GM12878 (cell line): ENCODE results near the gene PPP2R1A. TPM values are rescaled to one million over a fixed set of nuclear protein-coding genes. Genes with fewer than 3 reads are reported as not detected.

Experiments
- ATAC-seq: fragments of 200-7000 bp; cut with Tn5 transposase; 3 replicates; pipeline ENCODE4 v1.9.1; 2020; ENCODE audit warnings: mild to moderate bottlenecking, moderate library complexity
- Bru-seq: library from RNA; stranded (reverse); fragments of 400-500 nt; gene quantifications from one replicate; lab custom pipeline; 2021; lab: Mats Ljungman, UMichigan
- BruChase-seq, 2 experiments: library from RNA; stranded (reverse); fragments of 400-500 nt; gene quantifications; one replicate each; lab custom pipeline; 2021; lab: Mats Ljungman, UMichigan
- BruUV-seq: library from RNA; stranded (reverse); fragments of 400-500 nt; replicated peaks from 2 replicates; lab custom pipeline; 2021; lab: Mats Ljungman, UMichigan
- CTCF ChIA-PET: fragments of 300-600 bp; sonication (Branson Sonifier 250); formaldehyde crosslinking; extraction: SDS; loops from one replicate; lab custom pipeline; 2021; ENCODE audit warnings: inconsistent platforms; lab: Yijun Ruan, JAX
- POLR2A ChIA-PET: fragments of 350-600 bp; formaldehyde crosslinking; extraction: SDS; loops from one replicate; lab custom pipeline; 2021; ENCODE audit warnings: inconsistent platforms; lab: Charles Lee
- RAD21 ChIA-PET: fragments of 300-600 bp; sonication (Branson Sonifier 250); formaldehyde crosslinking; loops from one replicate; lab custom pipeline; 2023; ENCODE audit warnings: antibody characterized with exemption; ENCODE audit not compliant: unreplicated experiment; lab: Charles Lee
- SMC1A ChIA-PET: fragments of 300-600 bp; sonication (Branson Sonifier 250); formaldehyde crosslinking; loops from one replicate; lab custom pipeline; 2023; ENCODE audit not compliant: unreplicated experiment, uncharacterized antibody; lab: Charles Lee
- DNase-seq: peaks from one replicate; pipeline ENCODE4 v3.0.0-alpha.2; 2011; ENCODE audit warnings: low read depth, low spot score
- FAIRE-seq: peaks from 3 replicates; lab custom pipeline; 2011; peaks lifted over from hg19 to GRCh38; lab: Jason Lieb, UNC
- H2AFZ ChIP-seq: 2 replicates; pipeline ENCODE4 v1.6.0; 2011; ENCODE audit warnings: low read depth, low read length, control low read depth; ENCODE audit not compliant: control insufficient read depth
- H3K27ac ChIP-seq: 2 replicates; pipeline ENCODE4 v1.5.1; 2011; ENCODE audit warnings: control low read depth; ENCODE audit not compliant: control insufficient read depth, insufficient read depth
- H3K27me3 ChIP-seq, 2 experiments: replicated peaks in 1 of 2; 2 replicates each; pipeline versions ENCODE4 v1.6.0 to v1.6.1; 2011; ENCODE audit warnings: low read length in 1 of 2; ENCODE audit not compliant: control insufficient read depth in 2 of 2, insufficient read depth in 2 of 2
- H3K36me3 ChIP-seq, 2 experiments: 2 replicates each; pipeline ENCODE4 v1.5.1; 2011; ENCODE audit warnings: low read length in 1 of 2; ENCODE audit not compliant: control insufficient read depth in 2 of 2, insufficient read depth in 2 of 2
- H3K4me1 ChIP-seq: 2 replicates; pipeline ENCODE4 v1.6.1; 2011; ENCODE audit warnings: mild to moderate bottlenecking, low read length, moderate library complexity, mixed read lengths; ENCODE audit not compliant: control insufficient read depth, insufficient read depth
- H3K4me2 ChIP-seq: 2 replicates; pipeline ENCODE4 v1.6.0; 2011; ENCODE audit warnings: control low read depth; ENCODE audit not compliant: control insufficient read depth, insufficient read depth
- H3K4me3 ChIP-seq: fragments of 200-600 bp; sonication (generic); 2 replicates; pipeline ENCODE4 v1.5.1; 2016
- H3K79me2 ChIP-seq: 2 replicates; pipeline ENCODE4 v1.6.0; 2011; ENCODE audit warnings: low read length; ENCODE audit not compliant: control insufficient read depth, insufficient read depth
- H3K9ac ChIP-seq: 2 replicates; pipeline ENCODE4 v1.8.0; 2011; ENCODE audit warnings: low read length, control low read depth, mixed read lengths; ENCODE audit not compliant: control insufficient read depth, insufficient read depth
- H3K9me3 ChIP-seq: replicated peaks from 3 replicates; pipeline ENCODE4 v1.5.1; 2011; ENCODE audit warnings: mild to moderate bottlenecking, low read length; ENCODE audit not compliant: control insufficient read depth, insufficient read depth
- H4K20me1 ChIP-seq: 2 replicates; pipeline ENCODE4 v1.6.0; 2011; ENCODE audit not compliant: control insufficient read depth, insufficient read depth
- BHLHE40 ChIP-seq, 2 experiments: fragments of 450-650 bp in 1 of 2; IDR thresholded peaks; 2 replicates each; pipeline ENCODE4 v1.6.1; 2011 to 2017; ENCODE audit warnings: low read depth in 2 of 2, borderline replicate concordance in 1 of 2, improper control_type of control experiment in 1 of 2, low read length in 1 of 2, mild to moderate bottlenecking in 1 of 2
- CREM ChIP-seq: IDR thresholded peaks from 2 replicates; pipeline ENCODE4 v1.6.1; 2014; ENCODE audit warnings: antibody characterized with exemption, low read depth
- DPF2 ChIP-seq: fragments of 450-650 bp; IDR thresholded peaks from 2 replicates; pipeline ENCODE4 v1.6.1; 2017; ENCODE audit warnings: mild to moderate bottlenecking
- E4F1 ChIP-seq: fragments of 450-650 bp; IDR thresholded peaks from 2 replicates; pipeline ENCODE4 v1.6.1; 2018; ENCODE audit warnings: borderline replicate concordance, mild to moderate bottlenecking; ENCODE audit not compliant: partially characterized antibody
- FOXK2 ChIP-seq: fragments of 450-650 bp; IDR thresholded peaks from 2 replicates; pipeline ENCODE4 v1.6.1; 2017; ENCODE audit warnings: mild to moderate bottlenecking, moderate library complexity
- GATAD2B ChIP-seq: fragments of 450-650 bp; conservative IDR thresholded peaks from 2 replicates; pipeline ENCODE4 v1.6.1; 2017; ENCODE audit warnings: low read depth, mild to moderate bottlenecking, moderate library complexity
- HDAC2 ChIP-seq: fragments of 200-600 bp; sonication (generic); IDR thresholded peaks from 2 replicates; pipeline ENCODE4 v1.6.1; 2017
- IRF5 ChIP-seq: fragments of 450-650 bp; IDR thresholded peaks from 2 replicates; pipeline ENCODE4 v1.6.1; 2017; ENCODE audit warnings: borderline replicate concordance
- MTA2 ChIP-seq: fragments of 450-650 bp; IDR thresholded peaks from 2 replicates; pipeline ENCODE4 v1.6.1; 2016; ENCODE audit warnings: low read depth, mild to moderate bottlenecking, moderate library complexity
- NFIC ChIP-seq: IDR thresholded peaks from 2 replicates; pipeline ENCODE4 v1.6.1; 2012; ENCODE audit warnings: low read depth, mild to moderate bottlenecking, inconsistent platforms, low read length, moderate library complexity
- NFYA ChIP-seq: IDR thresholded peaks from 2 replicates; pipeline ENCODE4 v1.6.1; 2011; ENCODE audit warnings: low read depth, mild to moderate bottlenecking, low read length, improper control_type of control experiment, borderline replicate concordance
- NR2F1 ChIP-seq: fragments of 450-650 bp; conservative IDR thresholded peaks from 2 replicates; pipeline ENCODE4 v1.6.1; 2017; ENCODE audit warnings: mild to moderate bottlenecking
- SIX5 ChIP-seq: IDR thresholded peaks from 2 replicates; pipeline ENCODE4 v1.6.1; 2011; ENCODE audit warnings: mild to moderate bottlenecking, low read depth, low read length, moderate library complexity; ENCODE audit not compliant: severe bottlenecking
- TCF3 ChIP-seq: IDR thresholded peaks from 2 replicates; pipeline ENCODE4 v1.6.1; 2012; ENCODE audit warnings: low read depth, mild to moderate bottlenecking, low read length, borderline replicate concordance; ENCODE audit not compliant: insufficient read depth
- WGBS: methylation state at CpG from one replicate; pipeline ENCODE4 v1.1.6; 2016; ENCODE audit warnings: low lambda C conversion rate; ENCODE audit not compliant: insufficient replicate concordance, insufficient coverage; ENCODE audit errors: missing lambda C conversion rate; 5-methylcytosine and 5-hydroxymethylcytosine counted together
- in situ Hi-C: fragments of 300-500 bp; cut with MboI; formaldehyde crosslinking; loops from 9 replicates; pipeline ENCODE4 v1.14.3; 2018; ENCODE audit warnings: mixed read lengths
- intact Hi-C: fragments of 100-400 bp; cut with micrococcal nuclease; formaldehyde crosslinking; loops from one replicate; pipeline ENCODE4 v1.14.2; 2022; ENCODE audit not compliant: unreplicated experiment
- long read RNA-seq, 2 experiments: library from polyadenylated mRNA; unstranded; transcript quantifications; one replicate each; pipeline ENCODE4 v2.0.0, GENCODE V29; 2019 to 2020
- polyA minus RNA-seq, 3 experiments: library from RNA; depleted of rRNA, polyadenylated mRNA; stranded (reverse); fragments of >200 nt; gene quantifications; 2 replicates each; pipeline ENCODE4 v1.2.3, GENCODE V29; 2011
- polyA plus RNA-seq, 11 experiments: library from polyadenylated mRNA; depleted of rRNA in 4 of 11; unstranded in 6 of 11; stranded (reverse) in 5 of 11; fragments of >200 nt; fragmentation: Nextera tagmentation in 4 of 11; fragmentation: Illumina TruSeq in 1 of 11; extraction: Ambion mirVana in 4 of 11; extraction: Trizol in 1 of 11; gene quantifications; 1 replicate in 1 of 11; 2 replicates in 10 of 11; pipeline versions ENCODE4 v1.2.1 to v1.2.3, GENCODE V29; 2011 to 2016; ENCODE audit warnings: inconsistent platforms in 2 of 11, missing spikeins in 2 of 11, low read depth in 1 of 11
- total RNA-seq, 4 experiments: library from RNA; depleted of rRNA in 3 of 4; stranded (reverse); fragments of >200 nt in 3 of 4; fragmentation: Illumina TruSeq in 1 of 4; extraction: Trizol in 1 of 4; gene quantifications; 2 replicates each; pipeline versions ENCODE4 v1.2.1 to v1.2.3, GENCODE V29; 2013 to 2021

PPP2R1A gene
- total RNA-seq (2013; cell fraction: nucleolus; rRNA removed) = 116 and 117 TPM in 2 replicates
- 125 and 131 TPM in 2 replicates for total RNA-seq (2014; rRNA removed)
- 83.4 and 83.7 TPM in 2 replicates for total RNA-seq (2014; rRNA removed; fragmentation: Illumina TruSeq; extraction: Trizol)
- total RNA-seq (2021) = 274 and 275 TPM in 2 replicates
- polyA plus RNA-seq (2011; ENCODE audit: low read depth) = 84.3 TPM
- polyA plus RNA-seq (2011; rRNA removed) = 60.7 and 149 TPM in 2 replicates
- 186 and 207 TPM in 2 replicates for polyA plus RNA-seq (2011; cell fraction: cytosol; rRNA removed)
- 184 and 241 TPM in 2 replicates for polyA plus RNA-seq (2011; cell fraction: nucleus; rRNA removed)
- polyA plus RNA-seq (2012) = 180 and 183 TPM in 2 replicates
- 124 and 178 TPM in 2 replicates for polyA plus RNA-seq (2014; fragmentation: Illumina TruSeq; extraction: Trizol)
- 10 to 100 TPM; 16.0 to 29.2 TPM for polyA plus RNA-seq (2014; fragmentation: Nextera tagmentation; extraction: Ambion mirVana)
- 110 and 145 TPM in 2 replicates for polyA plus RNA-seq (2014; rRNA removed)
- 100 to 1,000 TPM; 310 to 359 TPM for polyA plus RNA-seq (2016; fragmentation: Nextera tagmentation; extraction: Ambion mirVana)
- 245 and 263 TPM in 2 replicates for polyA minus RNA-seq (2011; rRNA and poly(A)+ RNA removed)
- polyA minus RNA-seq (2011; cell fraction: cytosol; rRNA and poly(A)+ RNA removed) = 134 and 168 TPM in 2 replicates
- 86.2 and 145 TPM in 2 replicates for polyA minus RNA-seq (2011; cell fraction: nucleus; rRNA and poly(A)+ RNA removed)
- percentile 91 among the genes with signal in this experiment for Bru-seq, nascent RNA
- BruChase-seq, experiment 1, labeled RNA remaining after a 6-hour chase = percentile 91 among the genes with signal in this experiment
- BruChase-seq, experiment 2, labeled RNA remaining after a 2-hour chase = percentile 85 among the genes with signal in this experiment
- long read RNA-seq, experiment 1, full-length matches to known transcripts = 352 of 382 reads
- long read RNA-seq, experiment 1, partial matches to known transcripts = 19 of 382 reads
- long read RNA-seq, experiment 1, other reads (novel, unspliced or antisense) = 11 of 382 reads
- long read RNA-seq, experiment 2, full-length matches to known transcripts = 57 of 84 reads
- long read RNA-seq, experiment 2, partial matches to known transcripts = 21 of 84 reads
- long read RNA-seq, experiment 2, other reads (novel, unspliced or antisense) = 6 of 84 reads

GRCh38 chr19:52189735-52190486 lies at the start of gene PPP2R1A:
PPP2R1A (plus strand) TSS chr19:52190052; CDS start chr19:52190097, 45 bp downstream.
- CTCF ChIA-PET = interaction anchor here (1.2 to 2.3 kb wide), 3 partner anchors 18 to 51 kb away, joined by 8 to 14 read pairs (median 10); partner anchors contain the start of genes ZNF616 and ZNF836
- no peaks in the 10 kb centered on the region for H3K9me3 ChIP-seq
- H3K27me3 ChIP-seq = no peaks in the 10 kb centered on the region
- 1% methylated on average over 66 of the region's 70 CpGs for WGBS
- peaks cover 8% of the 10 kb centered on the region for H4K20me1 ChIP-seq
- H3K4me2 ChIP-seq = peak within 1 kb of the TSS; percentile 92
- intact Hi-C loops (loop anchor here (5.0 kb wide), 1 partner anchor 53 kb away; the partner anchor contains the start of gene ZNF616), in situ Hi-C loops (no loop called here)
- no TSS peak for BruUV-seq
- POLR2A ChIA-PET = interaction anchor here (0.5 to 1.5 kb wide), 9 partner anchors 10 to 619 kb away, joined by 3 to 10 read pairs (median 5); partner anchors contain the start of genes ZNF175, ZNF616 and ZNF836
- no peaks in the 10 kb centered on the region; the same call in 1 of the 2 replicates for H3K4me1 ChIP-seq
- H3K27ac ChIP-seq = peak within 1 kb of the TSS; percentile 98
- H3K36me3 ChIP-seq = peaks cover 6 to 15% of the 10 kb centered on the region in 2 experiments
- SMC1A ChIA-PET = interaction anchor here (0.6 to 1.6 kb wide), 6 partner anchors 18 to 50 kb away, joined by 3 to 5 read pairs (median 4); partner anchors contain the start of genes ZNF616 and ZNF836
- RAD21 ChIA-PET = interaction anchor here (0.6 to 1.8 kb wide), 10 partner anchors 12 to 592 kb away, joined by 3 to 8 read pairs (median 3); partner anchors contain the start of genes ZNF432, ZNF616 and ZNF836
- H3K4me3 ChIP-seq = peak within 1 kb of the TSS; percentile 91
- ATAC-seq (peak; percentile 92), FAIRE-seq (peak; percentile 99), DNase-seq (peak; percentile 100)
- H3K9ac ChIP-seq = peak within 1 kb of the TSS; percentile 97
- peaks cover 51% of the 10 kb centered on the region for H3K79me2 ChIP-seq
- H2AFZ ChIP-seq = peak within 1 kb of the TSS; percentile 89
- TF ChIP-seq FOXK2 = no peak
- peak; percentile 22; the same call in 1 of the 2 replicates for TF ChIP-seq TCF3
- TF ChIP-seq DPF2 = peak; percentile 44; the same call in 1 of the 2 replicates
- no peak for TF ChIP-seq SIX5
- no peak for TF ChIP-seq MTA2
- TF ChIP-seq NFYA = no peak; the same call in 1 of the 2 replicates
- TF ChIP-seq HDAC2 = no peak
- peak; percentile 31; the same call in 1 of the 2 replicates for TF ChIP-seq CREM
- no peak for TF ChIP-seq NFIC
- peak; percentile 84 for TF ChIP-seq GATAD2B
- peak; percentile 54; the same call in 1 of the 2 replicates for TF ChIP-seq NR2F1
- no peak for TF ChIP-seq IRF5
- TF ChIP-seq E4F1 = peak; percentile 63
- peak in 1 of 2 experiments; percentile 42; a peak in 1 of 4 replicates for TF ChIP-seq BHLHE40 (IDR thresholded peaks at IDR 0.05; ENCODE audit: borderline replicate concordance in 1 of 2, low read depth in 2 of 2, low read length in 1 of 2)
